CD4-positive, alpha-beta T cell (primary cell): ENCODE measurements around the gene ATG5. TPM values are rescaled to one million over a fixed set of nuclear protein-coding genes. Genes with fewer than 3 reads are reported as not detected.
A peak's percentile ranks its signal among the peaks of the same experiment; 100 is the strongest.

Experiments used
- ATAC-seq: fragments of 200-7000 bp; cut with Tn5 transposase; one replicate; pipeline ENCODE4 v1.10.0; 2022; ENCODE audit warnings: mild to moderate bottlenecking; ENCODE audit not compliant: poor library complexity
- CTCF ChIA-PET: fragments of 350-600 bp; sonication (Branson Sonifier 250); formaldehyde crosslinking; loops from one replicate; lab custom pipeline; 2021; ENCODE audit warnings: antibody characterized with exemption, inconsistent platforms; lab: Charles Lee
- POLR2A ChIA-PET: fragments of 350-600 bp; sonication (Branson Sonifier 250); formaldehyde crosslinking; loops from one replicate; lab custom pipeline; 2021; ENCODE audit warnings: antibody characterized with exemption, inconsistent platforms; lab: Charles Lee
- DNase-seq, 14 experiments: peaks; one replicate each; pipeline ENCODE4 v3.0.0-alpha.2; 2013 to 2020; ENCODE audit warnings: mixed read lengths in 2 of 14
- H3K27ac ChIP-seq, 2 donors: one replicate each; pipeline versions ENCODE4 v1.5.1 to v1.7.0; 2013; ENCODE audit warnings: low read length in 2 of 2, low read depth in 1 of 2, mild to moderate bottlenecking in 1 of 2
- H3K27me3 ChIP-seq, 2 experiments: 1 replicate in 1 of 2; 2 replicates in 1 of 2; pipeline versions ENCODE4 v1.6.1 to v1.7.0; 2013; ENCODE audit warnings: low read length in 2 of 2, control low read depth in 1 of 2, mild to moderate bottlenecking in 1 of 2, moderate library complexity in 1 of 2; ENCODE audit not compliant: insufficient read depth in 2 of 2, control insufficient read depth in 1 of 2
- H3K36me3 ChIP-seq: one replicate; pipeline ENCODE4 v1.6.1; 2013; ENCODE audit warnings: low read length, control low read depth; ENCODE audit not compliant: insufficient read depth
- H3K4me1 ChIP-seq: one replicate; pipeline ENCODE4 v1.6.1; 2013; ENCODE audit warnings: low read length, control low read depth; ENCODE audit not compliant: insufficient read depth
- H3K4me3 ChIP-seq: one replicate; pipeline ENCODE4 v1.5.1; 2013; ENCODE audit warnings: mild to moderate bottlenecking, low read length, moderate library complexity
- H3K9me3 ChIP-seq, 2 experiments: 1 replicate in 1 of 2; 2 replicates in 1 of 2; pipeline versions ENCODE4 v1.6.1 to v1.7.0; 2013; ENCODE audit warnings: low read length in 2 of 2, mild to moderate bottlenecking in 2 of 2, control low read depth in 1 of 2, moderate library complexity in 1 of 2; ENCODE audit not compliant: control insufficient read depth in 1 of 2, insufficient read depth in 1 of 2
- H3K27ac Mint-ChIP-seq: one replicate; pipeline ENCODE4 v1.8.0; 2020; ENCODE audit warnings: mixed read lengths
- H3K27me3 Mint-ChIP-seq: one replicate; pipeline ENCODE4 v1.8.0; 2021; ENCODE audit warnings: mixed read lengths
- H3K36me3 Mint-ChIP-seq: one replicate; pipeline ENCODE4 v1.8.0; 2021; ENCODE audit warnings: low read depth, mixed read lengths
- H3K4me1 Mint-ChIP-seq: one replicate; pipeline ENCODE4 v1.8.0; 2021; ENCODE audit warnings: low read depth, mixed read lengths
- H3K4me3 Mint-ChIP-seq: one replicate; pipeline ENCODE4 v1.8.0; 2020; ENCODE audit warnings: mild to moderate bottlenecking, mixed read lengths
- H3K9me3 Mint-ChIP-seq: one replicate; pipeline ENCODE4 v1.8.0; 2020; ENCODE audit warnings: mixed read lengths
- CTCF ChIP-seq: fragments of 200-600 bp; IDR thresholded peaks from one replicate; pipeline ENCODE4 v1.8.0; 2022; ENCODE audit warnings: antibody characterized with exemption, mild to moderate bottlenecking
- intact Hi-C, 2 experiments: fragments of 100-400 bp; cut with DNase I in 1 of 2; cut with micrococcal nuclease in 1 of 2; formaldehyde crosslinking; loops; one replicate each; pipeline versions ENCODE4 v1.15.1 to v1.9.0; 2023 to 2025; cut with DNase I, micrococcal nuclease
- total RNA-seq, 174 experiments: library from RNA in 2 of 174; stranded (reverse) in 2 of 174; gene quantifications; one replicate each; pipeline ENCODE4 v1.2.3 and lab custom pipeline; 2021 to 2026

ATG5 gene
- total RNA-seq, 2 experiments from 2014 or later, result 19.4 to 23.2 TPM

- DNase-seq (no peak), ATAC-seq (no peak)
- peaks cover 26% of the 10 kb centered on the region for H3K4me1 Mint-ChIP-seq
- Histone ChIP-seq H3K36me3 (peaks cover 21% of the 10 kb centered on the region), H3K27me3 (no peaks in the 10 kb centered on the region), H3K27ac (no peak overlapping the region), H3K4me3 (no peak overlapping the region), H3K9me3 (no peaks in the 10 kb centered on the region), H3K4me1 (no peaks in the 10 kb centered on the region)
- H3K4me3 Mint-ChIP-seq, result no peak overlapping the region
- H3K27ac Mint-ChIP-seq, result no peak overlapping the region
- no peaks in the 10 kb centered on the region for H3K9me3 Mint-ChIP-seq
- no peak for TF ChIP-seq CTCF
- no peaks in the 10 kb centered on the region for H3K27me3 Mint-ChIP-seq
- intact Hi-C loops, result loop anchor here in 1 of 2 experiments (10.0 kb wide), 1 partner anchor 721 kb away; no protein-coding TSS in a partner anchor
- POLR2A ChIA-PET, result no interaction called here
- CTCF ChIA-PET, result interaction anchor here (1.5 kb wide), 1 partner anchor 10 kb away, joined by 4 read pairs; no protein-coding TSS in a partner anchor
- H3K36me3 Mint-ChIP-seq, result peaks cover 34% of the 10 kb centered on the region
These were observed 19.8 kb downstream of the ATG5 start for GRCh38 chr6:106305740-106306139.

DNA sequence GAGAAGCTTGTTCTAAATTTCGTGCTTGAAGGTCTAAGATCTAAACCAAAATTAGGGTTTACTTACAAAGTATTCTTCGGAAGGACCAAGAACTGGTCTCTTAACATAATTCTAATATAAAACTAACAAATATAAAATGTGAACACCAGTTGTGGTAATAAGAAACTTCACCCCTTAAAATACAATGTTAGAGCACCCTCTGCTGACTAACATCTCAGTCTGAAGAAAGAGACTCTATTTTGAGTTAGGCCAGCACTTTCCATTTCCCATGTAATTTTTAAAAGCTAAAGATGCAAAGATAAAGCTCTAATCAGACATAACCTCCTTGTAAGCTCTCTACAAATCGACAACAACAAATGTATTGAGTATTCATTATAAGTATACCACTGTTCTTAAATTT is 24.6 kb downstream of the ATG5 start:
- H3K9me3 ChIP-seq, result no peaks in the 10 kb centered on the region
- H3K36me3 Mint-ChIP-seq, result peaks cover 14% of the 10 kb centered on the region
- intact Hi-C loops, result loop anchor here (2.0 to 10.0 kb wide), 5 partner anchors 568 to 870 kb away; no protein-coding TSS in a partner anchor
- H3K9me3 Mint-ChIP-seq, result no peaks in the 10 kb centered on the region
- no peak overlapping the region for H3K4me3 Mint-ChIP-seq
- H3K4me1 ChIP-seq, result no peaks in the 10 kb centered on the region
- H3K27ac Mint-ChIP-seq, result no peak overlapping the region
- TF ChIP-seq CTCF, result peak; percentile 43
- DNase-seq (peak in 3 of 14 experiments; percentile 49 to 53 (median 52)), ATAC-seq (no peak)
- H3K36me3 ChIP-seq, result peaks cover 7% of the 10 kb centered on the region
- POLR2A ChIA-PET, result no interaction called here
- H3K4me1 Mint-ChIP-seq, result peaks cover 40% of the 10 kb centered on the region
- H3K27me3 ChIP-seq, result no peaks in the 10 kb centered on the region
- CTCF ChIA-PET, result interaction anchor here (1.3 kb wide), 2 partner anchors 9 to 18 kb away, joined by 3 read pairs; no protein-coding TSS in a partner anchor
- no peak overlapping the region for H3K4me3 ChIP-seq
- H3K27ac ChIP-seq, result no peak overlapping the region
- no peaks in the 10 kb centered on the region for H3K27me3 Mint-ChIP-seq

GRCh38 chr6:106300020-106300780 is 25.4 kb downstream of the ATG5 start:
- intact Hi-C loops, result loop anchor here (2.0 to 10.0 kb wide), 5 partner anchors 567 to 869 kb away; no protein-coding TSS in a partner anchor
- Histone ChIP-seq H3K9me3 (no peaks in the 10 kb centered on the region), H3K27me3 (no peaks in the 10 kb centered on the region), H3K27ac (no peak overlapping the region), H3K4me1 (no peaks in the 10 kb centered on the region), H3K36me3 (peaks cover 3% of the 10 kb centered on the region), H3K4me3 (no peak overlapping the region)
- Mint-ChIP-seq H3K4me3 (no peak overlapping the region), H3K36me3 (peaks cover 9% of the 10 kb centered on the region), H3K4me1 (peaks cover 35% of the 10 kb centered on the region), H3K27me3 (no peaks in the 10 kb centered on the region), H3K9me3 (no peaks in the 10 kb centered on the region), H3K27ac (no peak overlapping the region)
- TF ChIP-seq CTCF, result no peak
- ChIA-PET POLR2A (no interaction called here), CTCF (interaction anchor here (1.3 kb wide), 1 partner anchor 10 kb away, joined by 3 read pairs; no protein-coding TSS in a partner anchor)
- ATAC-seq (no peak), DNase-seq (no peak)
